ENCODE results near the gene BAHCC1.

The BAHCC1 gene

DNA sequence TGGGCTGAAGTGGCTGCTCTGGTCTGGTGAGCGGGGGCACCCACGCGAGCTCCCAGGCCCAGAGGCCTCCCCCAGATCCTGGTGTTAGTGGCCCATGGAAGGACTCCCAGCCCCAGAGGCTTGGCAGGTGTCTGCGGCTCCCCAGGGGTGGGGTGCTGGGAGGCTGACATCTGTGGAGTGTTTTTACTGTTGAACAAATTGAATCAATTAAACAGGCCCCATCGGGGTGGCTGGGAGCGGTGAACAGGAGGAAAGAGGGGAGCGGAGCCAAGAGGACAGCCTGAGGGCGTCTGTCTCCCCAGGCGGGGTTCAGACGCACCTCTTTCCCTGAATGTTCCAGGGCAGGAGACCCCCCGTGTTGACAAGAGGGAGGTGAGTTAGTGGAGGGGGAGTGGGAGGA is 87.4 kb downstream of the BAHCC1 start:
- no peak for DNase-seq

DNA sequence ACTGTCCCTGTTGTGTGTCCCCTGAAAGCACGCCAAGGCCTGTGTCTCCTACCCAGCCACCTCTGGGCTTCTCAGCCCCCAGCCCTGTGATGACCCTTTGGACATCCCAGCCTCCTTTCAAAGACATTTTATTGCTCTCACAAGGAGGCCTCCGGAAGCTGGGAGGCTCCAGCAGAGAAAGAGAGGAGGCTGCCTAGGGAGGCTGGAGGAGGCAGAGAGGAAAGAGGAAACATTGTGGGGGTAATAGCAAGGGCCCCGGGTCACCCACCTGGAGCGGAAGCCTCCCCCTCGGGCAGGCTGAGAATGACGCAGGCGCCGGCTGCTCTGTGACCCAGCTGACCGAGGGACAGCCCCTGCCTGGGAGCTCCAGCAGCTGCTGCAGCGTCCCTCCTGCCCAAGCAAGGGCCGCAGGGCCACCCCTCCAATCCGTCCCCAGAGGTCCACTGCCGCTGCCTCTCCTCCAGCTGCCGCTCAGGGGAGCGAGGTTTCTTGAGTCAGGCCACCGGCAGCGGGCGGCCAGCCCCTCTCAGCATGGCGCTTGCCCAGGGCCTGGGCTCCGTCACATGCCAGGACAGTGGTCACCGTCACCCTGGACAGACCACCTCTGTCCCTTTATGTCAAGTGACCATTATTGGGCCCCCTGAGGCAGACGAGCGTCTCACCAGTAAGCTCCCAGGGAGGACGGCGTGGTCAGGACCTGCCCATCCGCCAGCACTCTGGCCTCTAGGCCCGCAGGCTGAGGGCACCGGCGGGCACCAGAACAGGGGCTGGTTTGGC is 88.0 kb downstream of the BAHCC1 start:
- no peak for DNase-seq

DNA sequence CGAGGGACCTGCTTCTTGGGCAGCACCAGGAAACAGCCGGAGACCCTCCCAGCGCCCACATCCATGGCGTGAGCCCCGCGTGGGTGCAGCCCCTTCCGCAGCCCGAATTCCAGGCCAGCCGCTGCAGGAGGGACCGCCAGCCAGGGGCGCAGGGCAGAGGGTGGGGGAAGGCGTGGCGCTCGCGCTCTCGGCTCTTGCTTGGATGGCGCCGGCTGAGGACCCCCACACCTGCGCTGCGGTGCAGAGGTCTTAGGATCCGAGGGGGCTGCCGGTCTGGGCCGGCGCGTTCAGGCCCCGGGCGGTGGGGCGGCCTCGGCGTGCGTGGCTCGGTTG is 88.6 kb downstream of the BAHCC1 start:
- DNase-seq, result no peak

DNA sequence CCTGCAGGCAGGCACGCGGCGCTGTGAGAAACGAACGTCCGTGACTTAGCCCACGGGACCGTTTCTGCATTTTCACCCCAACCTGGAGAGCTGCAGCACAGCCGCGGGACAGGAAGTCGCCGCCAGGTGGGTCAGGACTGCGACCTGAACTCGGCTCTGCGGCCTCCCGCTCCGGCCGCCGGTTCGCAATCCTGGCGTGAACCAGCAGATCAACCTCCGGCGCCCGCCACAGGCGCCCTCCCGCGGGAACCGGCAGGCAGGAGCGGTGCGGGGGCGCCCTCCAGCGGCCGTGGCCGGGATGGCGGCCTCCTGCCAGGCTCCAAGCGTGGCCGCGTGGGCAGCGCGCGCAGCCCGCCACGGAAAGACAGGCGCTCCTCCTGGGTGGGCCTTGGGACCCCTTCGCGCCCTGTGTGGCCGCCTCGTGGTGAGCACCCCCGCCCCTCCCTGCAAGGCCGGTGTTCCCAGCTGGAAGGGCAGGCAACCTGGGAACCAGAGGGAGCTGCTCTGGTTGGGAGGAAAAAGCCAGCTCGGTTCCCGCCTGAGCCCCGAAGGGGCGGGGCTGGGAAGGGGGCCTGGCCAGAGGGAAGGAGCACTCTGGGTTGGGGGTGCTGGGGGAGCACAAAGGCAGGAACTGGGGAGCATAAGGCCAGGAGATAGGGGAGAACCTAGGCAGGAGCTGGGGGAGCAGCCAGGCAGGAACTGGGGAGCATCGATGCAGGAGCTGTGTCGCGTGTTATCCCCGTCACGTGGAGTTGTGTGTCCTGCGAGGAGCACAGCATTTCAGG is 89.1 kb downstream of the BAHCC1 start:
- DNase-seq, result peak; percentile 90

DNA sequence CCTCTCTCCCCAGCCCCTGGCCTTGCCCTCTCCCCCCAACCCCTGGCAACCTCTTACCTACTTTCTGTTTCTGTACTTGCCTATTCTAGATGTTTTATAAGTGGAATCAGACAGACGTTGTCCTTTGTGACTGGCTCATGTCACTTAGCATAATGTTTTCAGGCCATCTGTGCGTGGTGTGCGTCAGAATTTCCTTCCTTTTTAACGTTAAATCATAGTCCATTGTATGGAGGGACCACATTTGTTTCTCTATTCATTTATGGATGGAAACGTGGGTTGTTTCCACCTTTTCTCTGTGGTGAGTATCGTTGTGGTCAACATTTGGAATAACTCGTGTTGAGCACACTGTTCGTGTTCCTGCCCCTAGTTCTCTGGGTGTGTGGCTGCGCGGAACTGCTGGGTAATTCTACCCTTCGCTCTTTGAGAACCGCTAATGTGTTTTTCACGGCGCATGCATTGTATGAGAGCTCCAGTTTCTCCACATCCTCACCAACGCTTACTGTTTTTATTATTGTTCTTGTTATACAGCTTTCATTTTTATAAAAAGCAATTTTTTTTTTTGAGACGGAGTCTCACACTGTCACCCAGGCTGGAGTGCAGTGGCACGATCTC is 91.0 kb downstream of the BAHCC1 start:
- no peak for DNase-seq

DNA sequence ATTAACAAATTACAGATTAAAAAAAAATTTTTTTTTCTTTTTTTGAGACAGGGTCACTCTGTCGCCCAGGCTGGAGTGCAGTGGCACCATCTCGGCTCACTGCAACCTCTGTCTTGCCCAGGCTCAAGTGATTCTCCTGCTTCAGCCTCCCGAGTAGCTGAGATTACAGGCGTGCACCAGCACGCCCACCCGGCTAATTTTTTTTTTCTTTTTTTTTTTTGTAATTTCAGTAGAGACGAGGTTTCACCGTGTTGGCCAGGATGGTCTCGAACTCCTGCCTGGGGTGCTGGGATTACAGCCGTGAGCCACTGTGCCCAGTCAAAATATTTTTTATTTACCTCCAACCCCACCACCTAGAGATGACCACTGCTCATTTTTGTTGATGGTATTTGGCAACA is 91.8 kb downstream of the BAHCC1 start:
- DNase-seq, result no peak

DNA sequence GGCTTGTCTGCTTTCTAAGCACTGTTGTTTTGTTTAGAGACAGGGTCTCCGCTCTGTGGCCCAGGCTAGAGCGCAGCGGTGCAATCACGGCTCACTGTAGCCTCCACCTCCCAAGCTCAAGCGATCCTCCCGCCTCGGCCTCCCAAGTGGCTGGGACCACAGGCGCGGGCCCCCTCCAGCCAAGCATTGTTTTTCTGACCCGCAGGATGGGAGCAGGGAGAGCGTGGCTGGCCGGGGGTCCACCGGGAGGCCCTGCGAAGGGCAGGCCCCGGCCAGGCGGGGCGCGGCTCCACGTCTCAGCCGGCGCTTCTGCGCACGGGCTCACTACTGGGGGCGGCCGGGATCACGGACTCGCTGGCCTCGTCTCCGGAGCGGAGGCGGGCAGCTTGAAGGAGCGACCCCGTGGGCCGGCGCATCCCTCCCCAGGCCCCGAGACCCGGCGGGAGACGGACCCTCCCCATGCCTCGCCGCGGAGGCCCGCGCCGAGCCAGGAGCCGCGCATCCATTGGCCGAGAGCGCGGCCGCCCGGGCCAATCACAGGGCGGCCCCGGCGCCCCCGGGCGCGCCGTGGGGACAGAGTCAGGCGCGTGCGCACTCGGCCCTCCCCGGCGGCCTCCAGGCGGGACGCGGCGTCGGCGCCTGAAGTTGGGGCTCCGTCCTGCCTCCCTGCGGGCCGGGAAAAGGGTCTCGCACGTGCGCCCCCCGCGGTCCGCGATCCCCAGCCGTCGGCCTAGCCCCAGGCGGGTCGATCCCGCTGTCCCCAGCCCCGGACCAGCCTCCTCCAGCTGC is 92.4 kb downstream of the BAHCC1 start:
- DNase-seq, result peak; percentile 82

DNA sequence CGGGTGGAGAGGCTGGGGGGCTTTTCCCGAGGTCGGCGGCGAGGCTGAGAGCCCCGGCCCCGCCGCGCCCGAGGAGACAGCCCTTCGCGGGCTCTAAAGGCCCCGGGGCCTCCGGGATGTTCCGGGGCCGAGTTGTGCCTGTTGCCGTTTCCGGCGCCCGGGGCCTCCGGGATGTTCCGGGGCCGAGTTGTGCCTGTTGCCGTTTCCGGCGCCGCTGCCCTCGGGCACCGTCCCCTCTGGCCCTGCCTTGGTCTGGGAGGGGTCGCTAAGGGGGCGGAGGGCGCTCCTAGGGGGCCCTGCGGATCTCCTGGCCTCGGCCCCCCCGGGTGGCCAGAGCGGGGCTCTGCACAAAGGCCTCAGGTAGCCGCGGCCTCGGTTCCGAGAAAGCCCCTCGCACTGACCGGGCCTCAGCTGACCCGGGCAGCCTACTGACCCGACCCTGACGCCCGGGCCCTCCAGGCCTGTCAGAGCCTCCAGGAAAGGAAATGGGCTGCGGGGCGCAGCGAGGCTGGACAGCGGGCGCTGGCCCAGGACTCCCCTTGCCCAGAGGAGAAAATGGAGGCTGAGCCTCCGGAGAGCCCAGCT is 93.1 kb downstream of the BAHCC1 start:
- DNase-seq, result no peak

DNA sequence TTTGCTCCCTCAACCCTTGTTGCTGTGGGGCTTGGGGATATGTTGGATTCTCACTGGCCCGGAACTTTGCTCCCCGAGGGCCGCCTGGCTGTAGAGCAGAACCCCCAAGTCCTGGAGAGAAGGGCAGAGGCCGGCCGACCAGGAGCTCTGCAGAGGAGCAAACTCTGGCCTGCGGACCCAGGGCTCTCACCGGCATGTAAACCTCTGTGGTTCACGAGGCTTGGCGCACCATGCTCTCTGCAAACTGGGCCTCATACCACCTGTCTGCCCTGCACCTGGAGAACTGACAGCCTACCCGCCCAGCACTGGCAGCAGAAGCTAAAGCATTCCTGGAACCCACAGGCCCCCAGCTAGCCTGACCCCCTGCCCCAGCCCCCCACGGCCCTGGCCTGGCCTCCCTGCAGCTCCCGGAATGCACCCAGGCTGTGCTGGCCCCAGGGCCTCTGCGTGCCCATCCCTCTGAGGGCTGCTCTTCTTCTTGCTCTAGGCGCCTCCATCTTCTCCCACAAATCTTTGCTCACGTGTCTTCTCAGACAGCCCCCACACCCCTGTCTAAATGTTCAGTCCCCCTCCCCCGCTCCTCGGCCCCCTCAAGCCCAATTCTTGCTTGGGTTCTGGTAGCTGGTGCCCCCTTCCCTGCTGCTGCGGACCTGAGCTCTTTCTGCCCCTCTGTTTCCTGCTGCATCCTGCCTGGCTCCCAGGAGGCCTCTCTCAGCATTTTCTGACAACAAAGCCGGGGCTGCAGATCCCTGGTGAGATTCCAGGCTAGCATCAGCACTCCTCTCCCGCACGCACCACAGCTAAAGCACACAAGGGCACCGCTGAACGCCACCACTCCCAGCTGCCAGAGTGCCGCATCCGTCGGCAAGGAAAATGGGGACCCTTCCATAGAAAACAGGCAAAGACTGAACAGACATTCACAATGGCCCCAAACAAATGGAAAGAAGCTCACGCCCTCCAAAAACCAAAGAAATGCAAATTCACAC is 94.0 kb downstream of the BAHCC1 start:
- DNase-seq, result no peak

DNA sequence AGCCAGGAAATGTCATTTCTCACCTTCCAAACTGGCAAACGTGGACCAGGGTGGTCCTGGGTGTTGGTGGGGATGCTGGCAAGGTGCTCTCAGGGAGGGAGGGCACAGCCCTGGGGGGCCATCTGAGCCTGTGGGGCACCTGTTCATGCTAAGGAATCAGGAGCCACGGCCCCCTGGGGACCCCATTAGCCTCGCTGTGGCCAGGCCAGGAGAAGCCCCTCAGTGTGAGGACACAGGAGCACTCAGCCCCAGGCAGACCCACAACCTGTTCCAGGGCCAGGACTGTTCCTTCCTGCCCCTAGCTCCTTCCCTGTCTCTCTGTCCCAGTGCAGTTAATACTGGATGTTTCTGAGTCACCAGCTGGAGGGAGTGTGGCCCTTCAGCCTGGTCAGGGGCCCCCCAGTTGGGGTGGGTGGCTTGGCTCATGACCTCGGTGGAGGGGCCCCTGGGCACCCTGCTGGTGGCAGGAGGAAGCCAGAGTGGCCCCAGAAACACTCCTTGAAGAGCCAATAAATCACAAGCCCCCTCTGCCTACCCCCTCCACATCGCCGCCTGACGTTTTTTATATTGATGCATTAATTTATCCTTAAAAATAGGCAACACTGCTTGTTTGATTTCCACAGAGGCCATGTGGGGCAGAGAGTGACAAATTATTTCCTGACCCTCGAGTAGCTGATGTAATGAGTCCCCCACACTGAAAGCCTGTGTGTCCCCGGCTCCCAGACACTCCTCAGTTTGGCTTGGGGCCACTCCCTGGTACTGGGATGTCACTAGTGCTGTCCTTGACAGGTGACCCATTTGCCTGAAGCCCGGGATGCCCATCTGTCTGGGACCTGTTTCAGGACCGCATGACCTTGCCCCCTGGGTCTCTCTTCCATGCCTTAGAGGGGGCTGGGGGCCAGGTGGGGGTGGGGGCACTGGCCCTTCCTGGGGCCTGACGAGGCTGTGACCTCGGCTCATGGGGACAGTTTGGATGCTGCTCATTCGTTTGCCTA is 95.0 kb downstream of the BAHCC1 start:
- DNase-seq, result no peak

DNA sequence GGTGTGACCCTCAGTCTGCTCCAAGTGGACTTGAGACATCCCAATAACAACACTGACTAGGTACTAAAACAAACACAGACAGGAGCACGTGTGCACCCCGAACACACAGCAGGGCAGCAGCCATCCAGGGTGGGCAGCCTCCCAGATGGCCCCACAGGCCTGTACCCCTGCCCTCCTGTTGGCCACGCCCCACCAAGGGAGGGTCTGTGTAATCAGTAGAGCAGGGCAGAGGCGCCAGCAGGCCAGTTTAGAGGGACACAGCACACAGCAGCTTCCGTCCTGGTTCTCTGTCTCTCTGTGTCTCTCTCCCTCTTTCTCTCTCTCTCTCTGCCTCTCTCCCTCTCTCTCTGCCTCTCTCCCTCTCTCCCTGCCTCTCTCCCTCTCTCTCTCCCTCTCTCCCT is 95.9 kb downstream of the BAHCC1 start:
- DNase-seq, result no peak

DNA sequence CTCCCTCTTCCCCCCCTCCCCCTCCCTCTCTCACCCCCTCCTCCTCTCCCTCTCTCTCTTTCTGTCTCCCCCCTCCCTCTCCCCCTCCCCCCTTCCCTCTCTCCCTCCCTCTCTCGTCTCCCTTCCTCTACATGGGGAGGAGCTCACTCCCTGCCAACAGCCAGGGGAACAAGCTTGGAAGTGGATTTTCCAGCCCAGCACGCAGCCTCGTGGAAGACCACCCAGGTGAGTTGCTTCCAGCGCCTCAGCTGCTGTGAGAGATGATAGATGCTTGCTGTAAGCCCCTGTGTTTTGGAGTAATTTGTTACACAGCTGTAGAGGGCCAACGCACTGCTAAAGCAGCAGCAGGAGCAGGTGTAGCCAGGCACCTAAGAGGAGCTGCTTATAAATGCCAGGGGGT is 96.5 kb downstream of the BAHCC1 start:
- DNase-seq, result no peak

DNA sequence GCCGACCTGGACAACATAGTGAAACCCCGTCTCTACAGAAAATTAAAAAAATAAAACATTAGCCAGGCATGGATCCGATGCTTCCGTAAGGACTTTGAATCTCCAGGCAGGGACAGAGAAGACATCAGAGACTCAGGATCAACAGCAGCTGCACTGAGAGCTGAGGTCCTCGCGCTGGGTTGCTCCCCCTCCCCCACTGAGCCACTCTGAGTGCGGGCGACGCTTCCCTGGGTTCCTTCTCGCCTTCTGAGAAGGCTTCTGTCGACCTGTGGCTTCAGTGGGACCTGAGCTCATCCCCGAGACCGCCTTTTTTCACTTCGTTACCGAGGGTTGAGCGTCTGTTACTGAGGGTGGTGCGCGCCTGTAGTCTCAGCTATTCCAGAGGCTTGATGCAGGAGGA is 96.9 kb downstream of the BAHCC1 start:
- no peak for DNase-seq

DNA sequence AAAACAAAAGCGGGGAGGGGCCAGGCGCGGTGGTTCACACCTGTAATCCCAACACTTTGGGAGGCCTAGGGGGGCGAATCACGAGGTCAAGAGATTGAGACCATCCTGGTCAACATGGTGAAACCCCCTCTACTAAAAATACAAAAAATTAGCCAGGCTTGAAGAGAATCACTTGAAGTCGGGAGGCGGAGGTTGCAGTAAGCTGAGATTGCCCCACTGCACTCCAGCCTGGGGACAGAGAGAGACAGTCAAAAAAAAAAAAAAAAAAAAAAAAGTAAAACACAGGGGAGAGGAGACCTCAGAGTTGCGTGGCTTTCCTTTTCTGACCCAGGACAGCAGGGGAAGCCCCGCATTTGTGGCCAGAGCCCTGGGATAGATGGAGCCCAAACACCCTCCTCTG is 97.4 kb downstream of the BAHCC1 start:
- DNase-seq, result no peak

DNA sequence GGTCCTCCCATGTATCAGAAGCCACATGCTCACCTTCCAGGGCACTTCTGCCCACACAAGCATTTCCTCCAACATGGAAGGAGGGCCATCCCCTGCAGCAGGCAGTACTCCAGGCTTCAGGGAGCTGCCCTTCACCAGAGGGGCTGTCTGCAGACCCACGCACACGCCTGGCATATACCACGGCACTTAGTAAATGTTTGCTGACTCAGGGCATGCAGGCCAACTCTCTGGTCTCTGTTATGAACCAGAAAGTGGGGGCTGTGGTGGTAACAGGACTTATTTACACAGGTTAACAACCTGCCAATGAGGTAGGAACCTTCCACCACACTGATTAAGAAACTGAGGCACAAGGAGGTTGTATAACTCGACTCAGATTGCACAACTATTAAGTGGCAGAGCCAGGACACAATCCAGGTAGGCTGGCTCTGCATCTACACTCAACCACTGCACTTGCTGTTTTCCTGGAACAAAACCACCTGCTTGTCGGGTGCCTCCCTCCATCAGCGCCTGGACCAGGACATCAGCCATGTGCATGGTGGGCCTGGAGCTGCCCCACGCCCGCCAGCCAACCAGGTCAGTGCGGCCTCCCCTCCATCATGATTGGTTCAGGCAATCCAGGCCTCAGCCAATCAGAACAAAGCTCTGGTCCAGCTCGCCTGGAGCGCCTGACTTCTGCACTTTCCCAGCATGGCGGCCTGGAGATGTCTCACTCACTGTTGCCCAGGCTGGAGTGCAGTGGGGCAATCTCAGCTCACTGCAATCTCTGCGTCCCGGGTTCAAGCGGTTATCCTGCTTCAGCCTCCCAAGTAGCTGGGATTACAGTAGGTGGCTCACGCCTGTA is 98.2 kb downstream of the BAHCC1 start:
- DNase-seq, result no peak

DNA sequence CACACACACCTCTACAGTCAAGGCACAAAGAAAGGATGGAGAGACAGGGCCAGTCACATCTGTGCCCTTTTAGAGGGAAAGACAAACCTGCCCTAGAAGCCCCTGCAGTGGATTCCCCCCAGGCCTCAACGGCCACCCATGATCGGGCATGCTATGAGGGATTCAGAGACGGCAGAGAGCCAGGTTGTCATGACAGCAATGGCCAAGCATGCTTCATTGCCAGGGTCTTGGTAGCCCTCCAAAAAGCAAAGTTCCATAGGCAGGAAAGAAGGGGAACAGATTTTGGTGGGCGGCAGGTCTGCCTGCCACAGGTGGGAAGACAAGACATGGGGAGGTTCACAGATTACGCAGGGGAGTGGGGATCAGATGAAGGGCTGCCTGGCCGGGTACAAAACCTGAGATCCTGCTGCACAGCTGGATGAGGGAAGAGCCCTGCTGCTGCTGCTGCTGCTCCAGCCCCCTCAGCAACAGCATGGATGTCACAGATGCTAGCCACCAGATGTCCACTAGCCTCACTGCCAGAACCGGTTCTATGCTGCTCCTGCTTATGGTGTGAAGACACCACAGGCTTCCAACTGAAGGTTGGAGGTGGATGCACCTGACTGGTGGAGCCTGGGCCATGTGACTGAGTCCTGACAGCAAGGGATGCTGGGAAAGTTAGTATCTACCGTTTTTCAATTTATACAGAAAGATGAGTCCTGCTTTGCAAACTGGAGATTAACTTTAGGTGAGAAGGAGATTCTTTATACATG is 99.5 kb downstream of the BAHCC1 start:
- DNase-seq, result no peak

DNA sequence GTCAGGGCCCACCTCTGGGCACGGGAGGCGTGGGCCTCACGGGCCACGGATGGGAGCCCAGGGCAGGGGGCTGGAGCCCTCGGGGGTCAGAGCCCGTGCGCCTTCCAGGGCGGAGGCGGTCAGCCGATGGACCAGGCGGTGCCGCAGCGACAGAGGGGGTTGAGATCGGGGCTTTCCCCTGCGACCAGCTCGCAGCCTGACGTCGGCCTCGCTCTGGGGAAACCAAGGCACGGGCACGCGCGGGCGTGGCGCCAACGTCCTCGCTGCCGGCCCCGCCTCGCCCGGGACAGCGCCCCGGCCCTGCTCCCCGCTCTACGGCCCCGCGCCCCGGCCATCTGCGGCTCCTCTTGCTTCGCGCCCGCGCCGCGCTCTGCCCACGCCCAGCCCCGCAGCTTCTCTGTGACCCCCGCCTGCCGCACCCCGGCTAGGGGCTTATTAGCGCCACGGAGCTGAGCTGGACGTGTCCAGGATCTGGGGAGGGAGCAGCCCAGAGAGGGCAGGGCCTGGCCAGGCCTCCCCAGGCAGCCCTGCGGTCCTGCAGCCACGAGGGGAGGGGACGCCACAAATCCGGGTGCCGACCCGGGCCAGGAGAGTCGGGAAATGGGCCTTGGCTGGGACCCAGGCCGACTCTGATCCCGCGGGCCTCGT is 103.8 kb downstream of the BAHCC1 start:
- DNase-seq, result no peak

DNA sequence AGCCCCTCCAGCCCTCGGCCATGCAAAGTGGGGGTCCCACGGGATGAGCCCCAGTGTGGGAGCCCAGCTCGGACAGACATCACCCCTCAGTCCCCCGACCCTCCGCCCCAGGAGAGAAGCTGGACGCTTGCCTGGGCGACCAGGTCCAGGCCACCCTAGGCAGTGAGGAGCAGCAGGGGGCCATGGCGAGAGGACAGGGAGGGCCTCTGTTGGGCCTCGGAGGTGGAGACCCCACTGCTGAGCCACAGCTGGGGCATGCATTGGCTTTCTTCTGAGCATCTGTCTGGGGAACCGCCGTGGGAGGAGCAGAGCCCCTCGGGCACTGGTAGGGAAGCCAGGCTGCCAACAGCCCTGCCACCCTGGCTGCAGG is 104.3 kb downstream of the BAHCC1 start:
- no peak for DNase-seq

Measured in CD4-positive, alpha-beta T cell treated with Interleukin-12 subunit alpha and Interleukin-12 subunit beta, for 1 hour (primary cell).